Lung (tissue), 12 donors: ENCODE results near the gene ATRNL1. TPM values are rescaled to one million over a fixed set of nuclear protein-coding genes. Genes with fewer than 3 reads are reported as not detected.

Experiments used
- ATAC-seq: fragments of 200-7000 bp; cut with Tn5 transposase; one replicate; pipeline ENCODE4 v1.9.1; 2020; ENCODE audit warnings: moderate number of reproducible peaks; ENCODE audit not compliant: insufficient read depth, low FRiP score
- DNase-seq, 3 donors: peaks; one replicate each; pipeline ENCODE4 v3.0.0-alpha.2; 2013 to 2017
- H3K27ac ChIP-seq, 2 donors: one replicate each; pipeline ENCODE4 v1.5.1; 2013; ENCODE audit warnings: mild to moderate bottlenecking in 2 of 2, moderate library complexity in 2 of 2, control low read depth in 1 of 2, inconsistent platforms in 1 of 2, low read depth in 1 of 2, low read length in 1 of 2
- H3K27me3 ChIP-seq, 3 donors: one replicate each; pipeline ENCODE4 v1.5.1; 2013; ENCODE audit warnings: low read length in 2 of 3; ENCODE audit not compliant: control insufficient read depth in 3 of 3, insufficient read depth in 3 of 3
- H3K36me3 ChIP-seq, 4 donors: one replicate each; pipeline ENCODE4 v1.5.1; 2013; ENCODE audit warnings: low read length in 4 of 4, mild to moderate bottlenecking in 1 of 4, moderate library complexity in 1 of 4; ENCODE audit not compliant: control insufficient read depth in 4 of 4, insufficient read depth in 4 of 4
- H3K4me1 ChIP-seq, 5 donors: one replicate each; pipeline ENCODE4 v1.5.1; 2013; ENCODE audit warnings: low read length in 5 of 5, mild to moderate bottlenecking in 2 of 5, moderate library complexity in 1 of 5; ENCODE audit not compliant: control insufficient read depth in 5 of 5, insufficient read depth in 5 of 5
- H3K4me3 ChIP-seq: one replicate; pipeline ENCODE4 v1.5.1; 2013; ENCODE audit warnings: mild to moderate bottlenecking, control low read depth, moderate library complexity
- H3K9ac ChIP-seq, 2 donors: one replicate each; pipeline ENCODE4 v1.5.1; 2013; ENCODE audit warnings: low read length in 2 of 2, control low read depth in 1 of 2; ENCODE audit not compliant: insufficient read depth in 1 of 2
- H3K9me3 ChIP-seq, 4 donors: one replicate each; pipeline ENCODE4 v1.5.1; 2013; ENCODE audit warnings: low read length in 3 of 4, mild to moderate bottlenecking in 1 of 4, moderate library complexity in 1 of 4; ENCODE audit not compliant: control insufficient read depth in 4 of 4, insufficient read depth in 3 of 4
- WGBS, 2 donors: extraction: QIAGEN DNeasy Blood & Tissue Kit; methylation state at CpG; one replicate each; pipeline ENCODE4 v1.1.7; 2013; 5-methylcytosine and 5-hydroxymethylcytosine counted together
- polyA plus RNA-seq, 2 donors: library from polyadenylated mRNA; stranded (reverse); fragments of 200-250 nt; gene quantifications; one replicate each; pipeline ENCODE4 v1.2.1, GENCODE V29; 2013
- total RNA-seq, 2 donors: library from RNA; depleted of rRNA in 1 of 2; stranded (reverse); fragments of >200 nt in 1 of 2; gene quantifications; one replicate each; pipeline ENCODE4 v1.2.1, GENCODE V29; 2014 to 2021
- TF ChIP-seq, protein P1 (sequence below): IDR thresholded peaks from 2 replicates; pipeline ENCODE4 v1.5.1; 2012; ENCODE audit warnings: mild to moderate bottlenecking; ENCODE audit errors: control extremely low read depth, extremely low read depth
- donor health status: control.
- donor health status: control.
- donor health status: Bipolar disorder and iron deficiency.
- donor health status: healthy.
- donor health status: DM: yes; HTN: yes; CAD: no.

ATRNL1 gene
- total and polyA plus RNA-seq, 4 donors: 0.05 to 11.1 (median 0.24) TPM

DNA sequence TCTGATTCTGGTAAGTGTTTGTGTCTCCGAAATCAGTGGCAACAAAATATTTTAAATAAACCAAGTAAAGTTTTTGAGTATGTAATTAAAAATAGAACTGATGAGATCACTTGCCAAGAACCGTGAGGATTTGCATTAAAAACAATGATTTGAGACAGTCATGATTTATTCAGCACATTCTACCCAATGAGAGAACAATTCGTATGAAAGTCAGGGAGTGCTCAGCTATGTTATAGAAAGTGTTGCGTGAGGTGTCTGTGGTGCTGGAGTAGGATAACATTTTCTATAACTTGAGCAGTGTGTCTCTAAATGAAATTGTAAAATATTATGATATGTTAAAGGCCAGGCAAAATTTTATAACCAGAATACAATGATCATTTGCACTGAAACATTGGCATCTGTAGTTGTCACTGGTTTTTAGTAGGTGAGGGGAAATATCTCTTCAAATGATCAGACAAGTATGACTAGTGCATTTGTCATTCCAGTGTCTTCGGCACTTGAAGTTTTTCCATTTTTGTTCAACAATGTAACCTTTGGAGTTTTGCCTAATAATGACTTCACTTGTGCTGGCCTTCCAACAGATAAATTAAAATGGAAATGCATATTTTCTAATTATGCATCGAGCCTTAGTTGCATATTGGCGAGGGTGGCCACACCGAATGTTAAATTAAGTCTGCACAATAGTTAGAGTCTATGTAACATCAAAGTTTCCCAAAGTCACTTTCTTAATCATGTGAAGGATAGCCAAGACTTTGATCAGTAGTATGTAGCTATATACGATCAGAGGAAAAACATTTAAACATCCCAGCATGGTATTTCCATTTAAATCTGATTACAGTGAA is 844.0 kb downstream of the ATRNL1 start:
- TF ChIP-seq, protein P1, sequence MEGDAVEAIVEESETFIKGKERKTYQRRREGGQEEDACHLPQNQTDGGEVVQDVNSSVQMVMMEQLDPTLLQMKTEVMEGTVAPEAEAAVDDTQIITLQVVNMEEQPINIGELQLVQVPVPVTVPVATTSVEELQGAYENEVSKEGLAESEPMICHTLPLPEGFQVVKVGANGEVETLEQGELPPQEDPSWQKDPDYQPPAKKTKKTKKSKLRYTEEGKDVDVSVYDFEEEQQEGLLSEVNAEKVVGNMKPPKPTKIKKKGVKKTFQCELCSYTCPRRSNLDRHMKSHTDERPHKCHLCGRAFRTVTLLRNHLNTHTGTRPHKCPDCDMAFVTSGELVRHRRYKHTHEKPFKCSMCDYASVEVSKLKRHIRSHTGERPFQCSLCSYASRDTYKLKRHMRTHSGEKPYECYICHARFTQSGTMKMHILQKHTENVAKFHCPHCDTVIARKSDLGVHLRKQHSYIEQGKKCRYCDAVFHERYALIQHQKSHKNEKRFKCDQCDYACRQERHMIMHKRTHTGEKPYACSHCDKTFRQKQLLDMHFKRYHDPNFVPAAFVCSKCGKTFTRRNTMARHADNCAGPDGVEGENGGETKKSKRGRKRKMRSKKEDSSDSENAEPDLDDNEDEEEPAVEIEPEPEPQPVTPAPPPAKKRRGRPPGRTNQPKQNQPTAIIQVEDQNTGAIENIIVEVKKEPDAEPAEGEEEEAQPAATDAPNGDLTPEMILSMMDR: no peak
- H3K9me3 ChIP-seq: peaks cover 0 to 2% (median 0%) of the 10 kb centered on the region in 4 donors
- peaks cover 0 to 23% (median 5%) of the 10 kb centered on the region in 5 donors for H3K4me1 ChIP-seq
- WGBS, 2 donors: 78 to 81% methylated on average over 9 of the region's 9 CpGs
- no peak overlapping the region for H3K27ac ChIP-seq
- ATAC-seq (no peak), DNase-seq (peak in 1 of 3 donors; percentile 14)
- no peaks in the 10 kb centered on the region for H3K27me3 ChIP-seq
- H3K9ac ChIP-seq: no peak overlapping the region
- H3K36me3 ChIP-seq: no peaks in the 10 kb centered on the region
- H3K4me3 ChIP-seq: no peak overlapping the region

DNA sequence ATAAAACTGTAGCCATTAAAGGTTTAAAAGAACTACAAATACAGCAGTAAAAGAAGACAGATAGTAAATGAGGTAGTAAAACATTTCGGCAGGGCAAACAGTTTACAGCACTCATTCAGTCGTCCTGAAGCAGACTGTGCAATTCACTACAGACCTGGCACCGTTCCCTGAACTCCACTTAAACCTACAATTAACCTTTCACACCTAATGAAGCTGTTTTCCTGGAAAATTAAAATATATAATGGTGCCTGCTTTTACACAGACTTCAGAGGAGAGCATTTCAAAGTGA is 844.5 kb downstream of the ATRNL1 start:
- ATAC-seq (no peak), DNase-seq (peak in 1 of 3 donors; percentile 28)
- TF ChIP-seq, protein P1: no peak

GRCh38 chr10:115939101-115939854 is 846.1 kb downstream of the ATRNL1 start:
- no peaks in the 10 kb centered on the region for H3K9me3 ChIP-seq
- no peak overlapping the region for H3K9ac ChIP-seq
- H3K4me3 ChIP-seq: no peak overlapping the region
- H3K4me1 ChIP-seq: peaks cover 0 to 31% (median 7%) of the 10 kb centered on the region in 5 donors
- WGBS, 2 donors: 64 to 66% methylated on average over 7 of the region's 7 CpGs
- no peak for DNase-seq
- no peak for ATAC-seq
- no peaks in the 10 kb centered on the region for H3K36me3 ChIP-seq
- TF ChIP-seq, protein P1: no peak
- H3K27ac ChIP-seq: no peak overlapping the region
- H3K27me3 ChIP-seq: no peaks in the 10 kb centered on the region

More for the DNA sequence above, 844.5 kb downstream of the ATRNL1 start:
- H3K4me1 ChIP-seq: peaks cover 0 to 28% (median 7%) of the 10 kb centered on the region in 5 donors
- no peaks in the 10 kb centered on the region for H3K36me3 ChIP-seq
- 47 to 51% methylated on average over 3 of the region's 3 CpGs for WGBS, 2 donors
- no peak overlapping the region for H3K9ac ChIP-seq
- H3K27me3 ChIP-seq: no peaks in the 10 kb centered on the region
- peaks cover 0 to 2% (median 0%) of the 10 kb centered on the region in 4 donors for H3K9me3 ChIP-seq
- no peak overlapping the region for H3K4me3 ChIP-seq
- no peak overlapping the region for H3K27ac ChIP-seq
